Endometrial microvascular endothelial cells (primary cell): Measurements from ENCODE around the gene RERE. TPM values are rescaled to one million over a fixed set of nuclear protein-coding genes. Genes with fewer than 3 reads are reported as not detected.

ENCODE experiments used
- in situ Hi-C: cut with HindIII; loops from 2 replicates; pipeline ENCODE4 v1.10.0; 2017; ENCODE audit warnings: low sequenced_read_pairs, low pct_unique_long_range_greater_than_20kb; ENCODE audit errors: inconsistent ontology term
- total RNA-seq: library from RNA; depleted of rRNA; stranded (reverse); fragments of >200 nt; gene quantifications from one replicate; pipeline ENCODE4 v1.2.3, GENCODE V29; 2015; ENCODE audit errors: inconsistent ontology term

Gene RERE
- total RNA-seq, 1 donor from 2014 or later: 16.5 TPM

DNA sequence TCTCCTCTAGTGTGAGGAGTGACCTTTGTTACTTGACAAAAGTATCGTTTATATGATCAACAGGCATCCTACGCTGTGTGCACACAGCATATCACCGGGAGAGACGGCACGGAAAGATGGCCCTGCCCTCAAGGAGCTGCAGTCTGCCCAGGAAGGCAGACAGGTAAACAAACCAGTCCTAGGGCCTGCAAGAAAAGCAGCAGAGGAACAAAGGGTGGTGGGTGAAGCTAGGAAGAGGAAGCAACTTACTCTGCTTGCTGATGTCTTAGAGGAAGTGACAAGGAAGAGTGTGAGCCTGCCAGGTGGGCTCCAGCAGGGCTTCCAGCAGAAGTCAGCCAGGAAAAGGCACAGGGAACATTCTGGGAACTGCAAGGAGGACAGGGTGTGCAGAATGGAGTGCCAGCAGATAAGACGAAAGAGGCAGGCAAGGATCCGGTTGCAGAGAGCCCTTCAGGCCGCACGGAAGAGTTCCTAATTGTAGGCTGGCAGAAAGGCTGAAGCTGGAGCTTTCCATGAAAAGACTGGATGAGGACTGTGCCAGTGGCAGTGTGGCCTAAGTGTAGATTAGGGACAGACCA lies 392.8 kb downstream of the RERE start:
- in situ Hi-C loops: loop anchor here (5.0 to 25.0 kb wide), 2 partner anchors 72 to 238 kb away; no protein-coding TSS in a partner anchor

DNA sequence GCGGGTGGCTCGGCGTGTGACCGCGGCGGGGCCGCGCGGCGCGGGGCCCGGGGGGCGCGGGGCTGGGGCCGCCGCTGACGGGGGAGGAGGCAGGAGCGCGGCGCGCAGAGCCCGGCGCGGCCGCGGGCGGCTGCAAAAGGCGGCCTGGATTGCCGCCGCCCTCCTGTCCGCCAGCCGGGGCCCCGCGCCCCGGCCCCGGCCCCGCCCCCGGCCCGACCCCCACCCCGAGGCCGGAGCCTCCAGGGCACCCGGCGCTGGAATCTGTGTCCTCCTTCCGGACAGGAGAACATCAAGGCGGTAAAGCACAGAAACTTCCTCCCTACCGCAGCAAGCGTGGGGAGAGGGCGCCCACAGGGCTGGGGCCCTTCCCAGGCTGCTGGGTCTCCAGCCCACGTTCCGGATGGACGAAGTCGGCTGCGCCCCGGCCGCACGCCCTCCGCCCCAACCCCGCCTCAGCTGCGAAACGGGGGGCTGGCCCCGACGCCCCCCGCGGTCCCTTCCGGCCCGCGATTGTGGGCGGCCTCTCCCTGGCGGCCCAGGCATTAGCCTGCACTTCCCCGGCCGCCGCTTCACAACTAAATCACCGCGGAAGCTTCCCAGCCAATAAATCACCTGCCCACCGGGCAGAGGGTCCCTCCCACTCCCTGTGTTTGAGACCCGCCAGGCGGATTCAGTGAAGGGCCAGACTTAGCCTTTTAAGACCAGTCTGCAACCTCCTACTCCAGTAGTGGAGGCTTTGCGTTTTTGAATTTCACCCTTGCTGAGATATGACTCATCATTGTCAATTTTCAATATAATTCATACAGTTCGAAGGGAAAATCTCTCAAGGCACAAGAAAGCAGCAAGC lies 393.5 kb downstream of the RERE start:
- in situ Hi-C loops: loop anchor here (5.0 to 25.0 kb wide), 2 partner anchors 72 to 238 kb away; no protein-coding TSS in a partner anchor

DNA sequence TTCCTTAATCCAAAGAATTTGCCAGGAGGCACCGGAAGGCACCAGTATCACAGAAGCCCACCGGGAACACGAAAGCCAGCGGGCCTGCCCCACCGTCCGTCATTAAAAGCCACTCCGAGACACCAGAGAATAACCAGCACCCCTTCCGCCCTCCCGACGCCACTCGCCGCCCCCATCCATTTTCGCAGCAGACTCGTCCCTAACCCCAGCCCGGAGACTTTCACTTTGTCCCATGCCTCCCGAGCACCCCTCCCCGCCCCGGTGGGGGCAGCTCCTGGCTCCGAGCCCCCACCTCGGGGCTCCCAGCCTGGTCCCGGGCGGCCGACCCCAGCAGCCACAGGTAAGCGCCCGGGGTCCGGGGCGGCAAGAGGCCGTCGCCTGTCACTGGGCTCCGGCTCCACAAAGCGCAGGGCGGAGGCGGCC lies 394.2 kb downstream of the RERE start:
- in situ Hi-C loops: loop anchor here (5.0 to 25.0 kb wide), 2 partner anchors 71 to 239 kb away; no protein-coding TSS in a partner anchor

DNA sequence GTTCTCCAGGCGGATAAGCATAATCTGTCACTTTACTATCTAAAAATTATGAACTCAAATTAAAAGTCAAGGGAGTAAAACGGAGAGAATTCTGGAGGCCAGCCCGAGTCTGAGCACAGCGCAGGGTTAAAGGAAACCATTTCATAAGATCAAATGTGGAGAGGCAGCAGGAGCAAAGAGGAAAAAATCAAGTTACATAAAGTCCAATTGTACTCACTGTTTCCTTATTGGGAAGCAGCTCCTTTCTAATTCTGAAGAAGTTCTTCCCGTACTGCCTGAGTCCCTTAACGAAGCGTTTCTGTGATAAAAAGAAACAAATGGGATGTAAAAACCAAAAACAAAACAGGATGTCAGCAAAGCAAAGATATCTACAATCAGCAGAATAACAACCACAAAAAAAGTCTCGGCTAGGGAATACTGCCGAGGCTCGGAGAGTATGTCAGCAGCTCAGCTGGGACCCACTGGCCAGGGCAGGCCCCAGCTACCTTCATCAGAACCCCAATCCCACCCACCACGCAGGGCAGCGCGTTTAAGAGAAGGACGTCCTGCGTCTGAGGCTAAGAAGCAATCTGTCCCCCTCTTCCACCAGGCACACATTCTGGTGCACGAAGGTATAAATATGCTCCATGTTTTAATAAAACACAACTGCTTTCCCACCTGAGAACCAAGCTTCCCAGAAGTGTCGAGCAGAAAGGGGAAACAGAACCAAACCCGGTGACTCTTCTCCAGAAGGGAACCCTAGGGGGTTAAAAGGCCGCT lies 394.8 kb downstream of the RERE start:
- in situ Hi-C loops: loop anchor here (5.0 to 25.0 kb wide), 2 partner anchors 70 to 240 kb away; no protein-coding TSS in a partner anchor

DNA sequence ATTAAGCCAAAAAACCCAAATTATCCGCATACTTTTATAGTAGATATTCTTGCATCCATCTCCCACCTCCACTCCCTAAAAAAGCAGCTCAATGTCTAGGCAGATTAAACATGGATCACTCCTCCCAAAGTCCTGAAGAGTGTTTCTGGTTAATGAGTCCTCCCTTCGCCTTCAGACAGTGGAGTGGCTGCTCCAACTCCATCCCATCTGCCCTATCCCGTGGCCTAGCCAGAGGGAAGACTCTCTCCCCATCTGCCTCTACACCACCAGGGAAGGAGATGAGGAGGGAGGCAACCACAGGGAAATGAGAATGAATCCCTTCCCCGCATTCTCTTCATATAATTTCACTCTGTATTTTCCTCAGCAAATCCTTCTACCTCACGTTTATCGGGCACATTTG lies 395.7 kb downstream of the RERE start:
- in situ Hi-C loops: loop anchor here (5.0 to 25.0 kb wide), 2 partner anchors 69 to 241 kb away; no protein-coding TSS in a partner anchor

DNA sequence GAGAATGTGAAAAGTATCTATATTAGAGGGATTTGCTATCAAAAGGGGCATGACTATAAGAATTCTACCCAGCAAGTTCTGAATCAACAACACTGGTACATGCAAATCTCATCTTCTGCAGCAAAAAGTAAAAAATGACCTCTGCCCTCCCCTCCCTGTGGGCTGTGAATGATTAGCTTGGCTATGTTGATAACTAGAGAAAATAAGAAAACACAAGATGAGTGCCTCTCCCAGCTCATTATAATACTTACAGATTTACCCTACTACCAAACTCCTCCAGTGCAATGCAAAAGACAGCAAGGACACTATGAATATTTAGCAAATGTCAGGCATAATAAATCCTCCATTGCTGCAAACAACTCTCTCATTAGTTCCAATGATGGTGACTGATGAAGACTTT lies 397.1 kb downstream of the RERE start:
- in situ Hi-C loops: loop anchor here (5.0 to 25.0 kb wide), 2 partner anchors 68 to 242 kb away; no protein-coding TSS in a partner anchor

DNA sequence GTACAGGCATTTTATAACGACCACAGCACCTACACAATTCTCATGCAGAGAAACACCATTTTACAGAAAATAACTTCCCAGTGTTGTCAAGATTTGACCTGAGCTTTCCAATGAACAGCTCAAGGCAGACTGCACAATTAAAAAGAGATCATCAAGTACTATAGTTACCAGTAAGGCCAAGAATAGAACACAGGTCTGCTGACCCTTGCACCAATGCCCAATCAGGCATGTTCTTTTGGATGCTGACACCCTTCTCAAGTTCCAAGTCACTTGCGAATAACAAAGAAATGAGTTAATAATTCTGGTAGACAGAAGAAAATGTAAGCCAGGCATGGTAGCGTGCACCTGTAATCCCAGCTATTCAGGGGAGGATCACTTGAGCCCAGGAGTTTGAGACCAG lies 397.6 kb downstream of the RERE start:
- in situ Hi-C loops: loop anchor here (5.0 to 25.0 kb wide), 2 partner anchors 68 to 242 kb away; no protein-coding TSS in a partner anchor

DNA sequence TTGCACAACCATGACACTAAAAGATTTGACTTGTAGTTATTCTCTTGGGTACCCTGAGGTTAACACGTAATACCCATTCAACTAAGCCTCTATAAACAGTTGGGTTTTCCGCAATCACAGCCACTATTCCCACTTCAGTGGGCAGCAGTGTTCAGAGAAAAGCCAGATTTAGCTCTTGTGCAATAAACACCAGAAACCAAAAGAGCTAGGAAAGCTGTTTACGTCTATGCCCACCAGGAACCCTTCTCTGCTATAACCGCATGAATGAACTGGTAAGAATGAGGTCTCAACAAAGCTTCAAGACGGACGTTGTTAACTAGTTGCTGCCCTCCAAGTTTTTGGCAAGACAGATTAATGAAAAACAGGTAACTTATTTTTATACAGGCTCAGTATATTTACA lies 398.3 kb downstream of the RERE start:
- in situ Hi-C loops: loop anchor here (25.0 kb wide), 1 partner anchor 243 kb away; no protein-coding TSS in a partner anchor

DNA sequence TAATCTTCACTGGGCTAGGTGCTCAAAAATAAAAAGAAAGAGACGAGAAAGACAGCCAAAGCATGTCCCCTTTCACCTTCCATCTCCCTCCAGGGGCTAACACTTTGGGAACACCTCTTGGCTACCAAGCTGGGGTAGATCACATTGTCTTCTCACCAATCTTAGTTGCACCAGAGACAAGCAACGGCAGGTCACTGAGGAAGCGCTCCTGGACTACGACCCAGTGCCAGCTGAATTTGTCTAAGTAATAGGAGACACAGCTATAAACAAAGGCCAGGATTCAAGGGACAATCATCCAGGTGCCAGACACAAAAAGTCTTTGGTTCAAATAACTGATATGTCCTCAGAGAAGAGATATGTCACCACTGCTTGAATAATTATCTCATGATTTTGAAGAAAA lies 399.1 kb downstream of the RERE start:
- in situ Hi-C loops: loop anchor here (25.0 kb wide), 1 partner anchor 244 kb away; no protein-coding TSS in a partner anchor

DNA sequence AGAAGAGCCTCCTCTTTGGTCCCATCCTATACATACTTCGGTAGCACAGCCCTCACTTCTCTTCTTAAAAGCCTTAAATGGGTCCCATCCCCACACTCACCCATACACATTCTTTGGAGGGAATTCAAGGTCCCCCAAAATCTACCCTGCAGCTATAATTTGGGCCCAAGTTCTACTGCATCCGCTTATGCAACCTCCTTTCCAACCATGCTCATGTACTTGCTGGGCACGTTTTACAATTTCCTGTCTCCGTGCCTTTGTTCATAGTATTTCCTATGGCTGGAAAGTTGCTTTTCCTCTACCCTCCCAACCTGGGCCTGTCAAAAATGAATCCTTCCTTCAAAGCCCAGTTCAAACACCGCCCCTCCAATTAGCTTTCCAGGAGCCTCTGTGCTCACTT lies 399.8 kb downstream of the RERE start:
- in situ Hi-C loops: loop anchor here (25.0 kb wide), 1 partner anchor 245 kb away; no protein-coding TSS in a partner anchor

DNA sequence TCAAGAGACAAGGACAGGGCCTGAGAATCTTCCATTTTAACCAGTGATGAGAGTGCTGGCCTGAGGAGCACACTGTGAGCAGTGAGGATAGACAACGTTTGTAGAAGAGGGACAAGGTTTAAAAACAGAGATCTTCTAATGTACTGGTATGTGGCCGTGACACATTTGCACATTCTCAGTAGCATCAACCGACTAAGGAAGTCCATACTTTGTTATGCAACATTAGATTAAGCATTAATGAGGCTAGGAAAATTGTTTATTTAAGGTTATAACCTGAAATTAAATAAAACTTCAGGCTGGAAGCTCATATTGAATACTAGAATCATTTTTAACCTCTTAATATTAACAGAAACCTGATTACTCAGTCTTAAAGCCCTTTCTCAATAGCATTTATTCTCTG lies 400.6 kb downstream of the RERE start:
- in situ Hi-C loops: loop anchor here (25.0 kb wide), 1 partner anchor 245 kb away; no protein-coding TSS in a partner anchor

DNA sequence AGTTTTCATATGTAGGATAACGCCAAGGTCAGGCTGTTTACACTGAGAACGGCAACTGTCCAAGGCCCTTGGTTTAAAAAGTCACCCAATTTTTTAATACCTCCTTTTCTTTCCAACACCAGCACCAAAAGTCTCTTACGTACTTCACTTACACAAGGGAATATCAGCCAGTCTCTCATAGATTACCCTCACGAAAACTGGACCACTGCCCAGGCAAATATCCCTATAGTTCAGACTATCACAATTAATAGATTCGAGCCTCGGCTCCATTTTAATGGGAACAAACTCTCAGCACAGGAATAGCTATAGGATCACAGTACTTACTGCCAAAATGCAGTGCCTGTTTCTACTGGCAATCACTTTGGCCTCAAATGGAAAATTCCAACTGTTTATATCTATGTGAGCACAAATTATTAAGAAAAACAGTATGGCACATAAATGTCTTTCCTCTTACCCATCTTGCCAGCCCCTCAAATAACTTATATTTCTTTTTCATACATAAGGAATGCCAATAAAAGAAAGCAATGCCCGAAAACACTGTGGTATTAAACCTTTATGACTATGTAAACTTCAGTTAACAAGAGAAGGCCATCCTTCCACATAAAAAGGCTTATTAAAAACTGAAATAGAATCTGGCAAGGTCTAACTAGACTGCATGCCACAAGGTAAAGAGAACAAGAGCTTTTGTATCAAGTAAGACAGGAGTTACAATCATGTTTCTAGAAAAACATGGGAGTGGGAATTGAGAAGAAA lies 401.7 kb downstream of the RERE start:
- in situ Hi-C loops: loop anchor here (25.0 kb wide), 1 partner anchor 247 kb away; no protein-coding TSS in a partner anchor

DNA sequence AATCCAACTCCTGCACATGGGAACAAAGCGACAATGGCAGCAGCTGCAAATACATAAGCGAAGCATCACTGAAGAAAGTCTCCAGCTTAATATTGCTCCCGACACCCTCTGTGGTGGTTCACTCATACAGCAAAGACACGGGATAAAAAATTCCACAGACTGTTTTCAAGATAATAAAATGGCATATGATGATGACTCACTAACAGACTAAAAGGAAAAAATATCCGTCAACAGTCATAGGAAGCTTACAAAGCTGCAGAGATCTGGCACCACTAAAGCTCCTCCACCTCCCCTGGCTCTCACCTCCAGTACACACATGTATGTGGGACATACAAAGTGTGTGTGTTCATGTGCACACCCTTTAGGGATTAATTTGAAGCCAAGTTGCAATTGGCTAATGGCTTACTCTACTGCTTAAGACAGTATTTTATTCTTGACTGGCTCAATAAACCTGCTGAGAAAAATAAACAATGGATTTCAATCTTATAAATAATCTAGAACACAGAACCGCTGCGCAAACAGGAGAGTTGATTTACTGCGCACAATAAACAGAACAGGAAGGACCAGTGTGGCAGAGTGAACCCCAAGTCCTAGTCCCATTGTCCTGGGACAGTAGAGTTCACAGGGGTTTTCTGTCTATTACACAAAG lies 405.1 kb downstream of the RERE start:
- in situ Hi-C loops: loop anchor here (25.0 kb wide), 1 partner anchor 250 kb away; no protein-coding TSS in a partner anchor

DNA sequence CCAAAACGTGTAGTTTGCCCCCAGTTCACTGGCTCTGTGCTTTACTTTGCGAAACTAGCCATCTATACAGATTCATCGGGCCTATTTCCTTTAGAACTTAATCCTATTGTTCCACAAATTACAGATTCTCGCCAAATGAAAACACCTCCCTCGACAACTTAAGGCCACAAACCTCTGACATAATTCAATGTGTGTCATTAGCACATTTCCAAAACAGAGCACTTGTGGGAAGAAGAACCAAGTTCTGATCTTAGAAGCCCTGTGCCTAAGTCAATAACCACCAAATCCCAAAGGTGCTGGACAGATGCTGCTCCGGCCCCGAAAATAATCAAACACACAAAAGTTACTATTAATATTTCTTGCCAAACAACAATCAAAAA lies 405.6 kb downstream of the RERE start:
- in situ Hi-C loops: loop anchor here (25.0 kb wide), 1 partner anchor 251 kb away; no protein-coding TSS in a partner anchor

DNA sequence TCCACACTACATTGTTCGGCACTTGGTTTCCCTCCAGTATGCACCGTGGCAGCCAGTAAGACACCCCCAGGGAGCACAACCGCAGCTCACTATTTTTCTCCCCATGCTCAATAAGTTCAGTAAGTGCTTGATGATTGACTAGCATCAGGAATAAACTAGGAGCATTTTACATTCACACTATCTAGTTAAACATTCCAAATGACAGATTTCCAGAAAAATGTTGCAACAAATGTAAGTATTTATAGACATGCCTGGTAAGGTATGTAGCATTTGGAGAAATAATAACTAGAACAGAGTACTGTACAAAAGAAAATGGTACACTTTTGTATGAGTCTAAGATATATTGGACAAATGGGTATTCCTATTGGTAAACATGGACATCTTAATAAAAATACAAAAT lies 406.6 kb downstream of the RERE start:
- in situ Hi-C loops: loop anchor here (25.0 kb wide), 1 partner anchor 252 kb away; no protein-coding TSS in a partner anchor

DNA sequence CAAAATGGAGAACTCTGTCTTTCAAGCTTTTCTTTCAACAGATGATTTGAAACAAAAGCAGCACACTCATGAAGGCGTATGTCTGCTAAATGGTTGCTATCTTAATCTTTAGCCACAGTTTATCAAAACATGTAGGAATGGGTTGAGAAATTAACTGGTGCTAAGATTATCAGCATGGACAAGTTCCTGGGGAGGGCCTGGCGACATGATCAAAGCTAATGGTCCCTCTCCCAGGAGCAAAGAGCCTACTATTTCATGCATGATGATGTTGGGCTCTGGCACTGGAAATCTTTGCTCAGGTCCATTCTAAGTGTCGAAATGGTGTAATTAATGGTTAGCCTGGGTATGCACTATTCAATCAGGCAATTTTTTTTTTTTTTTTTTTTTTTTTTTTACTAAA lies 407.8 kb downstream of the RERE start:
- in situ Hi-C loops: loop anchor here (25.0 kb wide), 1 partner anchor 253 kb away; no protein-coding TSS in a partner anchor

DNA sequence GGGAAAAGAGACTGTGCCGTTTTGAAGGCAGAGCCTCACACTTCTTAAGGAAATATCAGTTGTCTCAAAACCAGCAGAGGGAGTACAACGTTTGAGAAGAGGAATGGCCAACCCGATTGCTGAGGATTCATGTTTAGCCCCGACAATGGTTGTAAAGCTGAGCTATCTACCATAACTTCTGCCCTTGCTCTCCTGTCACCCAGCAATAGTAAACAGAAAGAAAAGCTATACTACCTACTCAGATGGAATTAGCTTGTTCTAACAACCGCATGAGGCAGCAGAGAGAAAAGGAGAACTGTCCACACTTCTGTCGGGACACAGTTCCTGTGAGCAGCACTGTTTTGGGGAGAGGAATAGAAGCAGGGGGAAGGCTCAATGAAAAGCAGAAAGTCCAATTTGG lies 408.3 kb downstream of the RERE start:
- in situ Hi-C loops: loop anchor here (25.0 kb wide), 1 partner anchor 253 kb away; no protein-coding TSS in a partner anchor
